HEK293 (cell line): ENCODE results near the gene SYN1.
A peak's percentile ranks its signal among the peaks of the same experiment; 100 is the strongest.

Experiments used
- GLI2 ChIP-seq: fragments of 450-650 bp; formaldehyde crosslinking; IDR thresholded peaks from 2 replicates; pipeline ENCODE4; 2017; ENCODE audit warnings: missing biosample characterization, missing genetic modification characterization, low read depth, borderline replicate concordance
- MYNN ChIP-seq: fragments of 450-650 bp; formaldehyde crosslinking; IDR thresholded peaks from 2 replicates; pipeline ENCODE4 v1.5.1; 2016; ENCODE audit warnings: missing biosample characterization, missing genetic modification characterization, borderline replicate concordance
- OSR2 ChIP-seq: fragments of 450-650 bp; formaldehyde crosslinking; IDR thresholded peaks from 2 replicates; pipeline ENCODE4 v1.5.1; 2016; ENCODE audit warnings: missing biosample characterization, missing genetic modification characterization
- REPIN1 ChIP-seq: fragments of 450-650 bp; formaldehyde crosslinking; IDR thresholded peaks from 2 replicates; pipeline ENCODE4 v1.5.1; 2017; ENCODE audit warnings: missing biosample characterization, missing genetic modification characterization, low read depth
- SCRT1 ChIP-seq: fragments of 450-650 bp; formaldehyde crosslinking; IDR thresholded peaks from 2 replicates; pipeline ENCODE4 v1.5.1; 2016; ENCODE audit warnings: missing biosample characterization, missing genetic modification characterization, borderline replicate concordance
- ZNF132 ChIP-seq: fragments of 450-650 bp; formaldehyde crosslinking; IDR thresholded peaks from 2 replicates; pipeline ENCODE4 v1.5.1; 2017; ENCODE audit warnings: missing biosample characterization, missing genetic modification characterization, borderline replicate concordance
- ZNF19 ChIP-seq: fragments of 450-650 bp; formaldehyde crosslinking; IDR thresholded peaks from 2 replicates; pipeline ENCODE4; 2016; ENCODE audit warnings: missing biosample characterization, missing genetic modification characterization, low read depth
- ZNF211 ChIP-seq: fragments of 450-650 bp; formaldehyde crosslinking; IDR thresholded peaks from 2 replicates; pipeline ENCODE4 v1.5.1; 2016; ENCODE audit warnings: low read depth, missing biosample characterization, missing genetic modification characterization
- ZNF221 ChIP-seq: fragments of 450-650 bp; formaldehyde crosslinking; IDR thresholded peaks from 2 replicates; pipeline ENCODE4 v1.5.1; 2017; ENCODE audit warnings: missing biosample characterization, missing genetic modification characterization, borderline replicate concordance
- ZNF23 ChIP-seq: fragments of 450-650 bp; formaldehyde crosslinking; IDR thresholded peaks from 2 replicates; pipeline ENCODE4 v1.5.1; 2016; ENCODE audit warnings: missing biosample characterization, missing genetic modification characterization, borderline replicate concordance
- ZNF266 ChIP-seq: fragments of 450-650 bp; formaldehyde crosslinking; IDR thresholded peaks from 2 replicates; pipeline ENCODE4 v1.5.1; 2016; ENCODE audit warnings: missing biosample characterization, missing genetic modification characterization, low read depth
- ZNF391 ChIP-seq: fragments of 450-650 bp; formaldehyde crosslinking; IDR thresholded peaks from 2 replicates; pipeline ENCODE4 v1.5.1; 2016; ENCODE audit warnings: low read depth, missing biosample characterization, missing genetic modification characterization, borderline replicate concordance
- ZNF404 ChIP-seq: fragments of 450-650 bp; formaldehyde crosslinking; IDR thresholded peaks from 2 replicates; pipeline ENCODE4 v1.5.1; 2017; ENCODE audit warnings: missing biosample characterization, missing genetic modification characterization
- ZNF433 ChIP-seq: fragments of 450-650 bp; formaldehyde crosslinking; IDR thresholded peaks from 2 replicates; pipeline ENCODE4 v1.5.1; 2016; ENCODE audit warnings: missing biosample characterization, missing genetic modification characterization, low read depth
- ZNF530 ChIP-seq: fragments of 450-650 bp; formaldehyde crosslinking; IDR thresholded peaks from 2 replicates; pipeline ENCODE4 v1.5.1; 2016; ENCODE audit warnings: low read depth, missing biosample characterization, missing genetic modification characterization
- ZNF548 ChIP-seq: fragments of 450-650 bp; formaldehyde crosslinking; IDR thresholded peaks from 2 replicates; pipeline ENCODE4 v1.5.1; 2016; ENCODE audit warnings: missing biosample characterization, missing genetic modification characterization
- ZNF560 ChIP-seq: fragments of 450-650 bp; formaldehyde crosslinking; IDR thresholded peaks from 2 replicates; pipeline ENCODE4 v1.5.1; 2017; ENCODE audit warnings: missing biosample characterization, missing genetic modification characterization, borderline replicate concordance
- ZNF571 ChIP-seq: fragments of 450-650 bp; formaldehyde crosslinking; IDR thresholded peaks from 2 replicates; pipeline ENCODE4 v1.5.0; 2017; ENCODE audit warnings: missing biosample characterization, missing genetic modification characterization
- ZNF629 ChIP-seq: fragments of 450-650 bp; formaldehyde crosslinking; IDR thresholded peaks from 2 replicates; pipeline ENCODE4 v1.5.1; 2017; ENCODE audit warnings: missing biosample characterization, missing genetic modification characterization
- ZNF658 ChIP-seq: fragments of 450-650 bp; formaldehyde crosslinking; IDR thresholded peaks from 2 replicates; pipeline ENCODE4; 2016; ENCODE audit warnings: missing biosample characterization, missing genetic modification characterization
- ZNF660 ChIP-seq: fragments of 450-650 bp; IDR thresholded peaks from 2 replicates; pipeline ENCODE4 v1.5.1; 2018; ENCODE audit warnings: missing biosample characterization, mild to moderate bottlenecking, missing genetic modification characterization
- ZNF777 ChIP-seq: fragments of 450-650 bp; formaldehyde crosslinking; IDR thresholded peaks from 2 replicates; pipeline ENCODE4 v1.5.1; 2017; ENCODE audit warnings: missing biosample characterization, missing genetic modification characterization, borderline replicate concordance
- ZNF837 ChIP-seq: fragments of 450-650 bp; formaldehyde crosslinking; IDR thresholded peaks from 2 replicates; pipeline ENCODE4 v1.5.1; 2016; ENCODE audit warnings: missing biosample characterization, missing genetic modification characterization
- TF ChIP-seq, protein P1 (sequence below): fragments of 450-650 bp; formaldehyde crosslinking; IDR thresholded peaks from 2 replicates; pipeline ENCODE4 v1.5.1; 2016; ENCODE audit warnings: missing biosample characterization, missing genetic modification characterization
- TF ChIP-seq, protein P2 (sequence below): fragments of 450-650 bp; formaldehyde crosslinking; optimal IDR thresholded peaks from 2 replicates; pipeline ENCODE3; 2016; ENCODE audit warnings: missing biosample characterization, mild to moderate bottlenecking, missing genetic modification characterization
- TF ChIP-seq, protein P3 (sequence below): fragments of 450-650 bp; formaldehyde crosslinking; IDR thresholded peaks from 2 replicates; pipeline ENCODE4 v1.5.1; 2016; ENCODE audit warnings: missing biosample characterization, missing genetic modification characterization
- TF ChIP-seq, protein P4 (sequence below): fragments of 450-650 bp; formaldehyde crosslinking; IDR thresholded peaks from 2 replicates; pipeline ENCODE4 v1.5.1; 2017; ENCODE audit warnings: missing biosample characterization, missing genetic modification characterization
- TF ChIP-seq, protein P5 (sequence below): fragments of 450-650 bp; formaldehyde crosslinking; IDR thresholded peaks from 2 replicates; pipeline ENCODE4 v1.5.1; 2017; ENCODE audit warnings: missing biosample characterization, mild to moderate bottlenecking, missing genetic modification characterization, moderate library complexity

The SYN1 gene

DNA sequence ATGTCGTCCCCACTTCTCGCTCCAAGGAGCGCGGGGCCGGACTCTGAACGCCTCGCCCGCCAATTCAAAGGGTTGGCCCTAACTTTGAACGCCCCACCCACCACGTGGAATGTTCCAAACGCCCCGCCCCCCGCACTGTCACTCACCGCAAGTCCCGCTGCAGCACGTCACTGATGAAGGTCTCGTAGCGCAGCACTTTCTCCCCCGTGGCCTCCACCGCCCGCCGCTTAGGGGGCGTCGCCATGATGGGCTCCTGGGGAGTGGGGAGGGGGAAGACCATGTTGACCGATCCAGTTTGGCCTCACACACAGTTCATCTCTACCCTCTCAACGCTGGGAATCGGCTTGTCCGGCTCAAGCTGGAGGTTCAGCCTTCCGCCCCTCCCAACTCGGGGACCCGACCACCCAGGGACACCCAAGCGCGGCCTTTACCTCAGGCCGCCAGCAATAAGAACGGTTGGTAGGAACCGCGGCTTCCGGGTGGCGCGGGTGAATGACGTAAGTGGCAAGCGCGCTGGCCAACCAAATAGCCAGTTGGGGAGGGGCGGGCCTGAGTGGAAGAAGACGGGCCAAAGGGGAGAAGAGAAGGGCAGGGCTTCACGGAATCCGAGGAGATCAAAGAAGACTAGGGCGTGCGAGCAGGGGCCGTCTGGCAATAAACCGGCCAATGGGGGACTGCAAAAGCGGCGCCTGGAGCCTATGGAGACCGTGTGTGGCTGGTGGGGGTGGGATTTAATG lies 39.2 kb upstream of the SYN1 start, which contains the start of gene UXT (continued):
- TF ChIP-seq ZNF23 (tag by site-specific recombination), result no peak
- no peak for TF ChIP-seq ZNF837 (tag by site-specific recombination)
- no peak for TF ChIP-seq ZNF132 (tag by site-specific recombination)
- no peak for TF ChIP-seq GLI2
- TF ChIP-seq ZNF211, result no peak
- TF ChIP-seq ZNF530 (tag by site-specific recombination), result no peak
- no peak for TF ChIP-seq ZNF777 (tag by site-specific recombination)
- no peak for TF ChIP-seq ZNF571
- TF ChIP-seq ZNF404, result no peak
- TF ChIP-seq, protein P1, sequence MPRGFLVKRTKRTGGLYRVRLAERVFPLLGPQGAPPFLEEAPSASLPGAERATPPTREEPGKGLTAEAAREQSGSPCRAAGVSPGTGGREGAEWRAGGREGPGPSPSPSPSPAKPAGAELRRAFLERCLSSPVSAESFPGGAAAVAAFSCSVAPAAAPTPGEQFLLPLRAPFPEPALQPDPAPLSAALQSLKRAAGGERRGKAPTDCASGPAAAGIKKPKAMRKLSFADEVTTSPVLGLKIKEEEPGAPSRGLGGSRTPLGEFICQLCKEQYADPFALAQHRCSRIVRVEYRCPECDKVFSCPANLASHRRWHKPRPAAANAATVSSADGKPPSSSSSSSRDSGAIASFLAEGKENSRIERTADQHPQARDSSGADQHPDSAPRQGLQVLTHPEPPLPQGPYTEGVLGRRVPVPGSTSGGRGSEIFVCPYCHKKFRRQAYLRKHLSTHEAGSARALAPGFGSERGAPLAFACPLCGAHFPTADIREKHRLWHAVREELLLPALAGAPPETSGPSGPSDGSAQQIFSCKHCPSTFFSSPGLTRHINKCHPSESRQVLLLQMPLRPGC (tag by site-specific recombination), result no peak; the same call in 1 of the 2 replicates
- no peak for TF ChIP-seq ZNF433 (tag by site-specific recombination)
- TF ChIP-seq ZNF629 (tag by site-specific recombination), result peak; percentile 90
- TF ChIP-seq, protein P2, sequence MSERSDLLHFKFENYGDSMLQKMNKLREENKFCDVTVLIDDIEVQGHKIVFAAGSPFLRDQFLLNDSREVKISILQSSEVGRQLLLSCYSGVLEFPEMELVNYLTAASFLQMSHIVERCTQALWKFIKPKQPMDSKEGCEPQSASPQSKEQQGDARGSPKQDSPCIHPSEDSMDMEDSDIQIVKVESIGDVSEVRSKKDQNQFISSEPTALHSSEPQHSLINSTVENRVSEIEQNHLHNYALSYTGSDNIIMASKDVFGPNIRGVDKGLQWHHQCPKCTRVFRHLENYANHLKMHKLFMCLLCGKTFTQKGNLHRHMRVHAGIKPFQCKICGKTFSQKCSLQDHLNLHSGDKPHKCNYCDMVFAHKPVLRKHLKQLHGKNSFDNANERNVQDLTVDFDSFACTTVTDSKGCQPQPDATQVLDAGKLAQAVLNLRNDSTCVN (tag by site-specific recombination), result peak; percentile 69
- no peak for TF ChIP-seq ZNF19 (tag by site-specific recombination)
- no peak for TF ChIP-seq ZNF266 (tag by site-specific recombination)
- TF ChIP-seq SCRT1 (tag by site-specific recombination), result no peak
- TF ChIP-seq OSR2 (tag by site-specific recombination), result peak; percentile 53
- TF ChIP-seq REPIN1 (tag by site-specific recombination), result no peak
- TF ChIP-seq ZNF548, result no peak
- no peak for TF ChIP-seq ZNF560 (tag by site-specific recombination)
- no peak for TF ChIP-seq ZNF221 (tag by site-specific recombination)
- TF ChIP-seq, protein P3, sequence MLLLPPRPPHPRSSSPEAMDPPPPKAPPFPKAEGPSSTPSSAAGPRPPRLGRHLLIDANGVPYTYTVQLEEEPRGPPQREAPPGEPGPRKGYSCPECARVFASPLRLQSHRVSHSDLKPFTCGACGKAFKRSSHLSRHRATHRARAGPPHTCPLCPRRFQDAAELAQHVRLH (tag by site-specific recombination), result no peak
- peak; percentile 27; the same call in 1 of the 2 replicates for TF ChIP-seq ZNF660 (tag by site-specific recombination)
- no peak for TF ChIP-seq ZNF658 (tag by site-specific recombination)
- TF ChIP-seq MYNN (tag by site-specific recombination), result no peak
- TF ChIP-seq, protein P4, sequence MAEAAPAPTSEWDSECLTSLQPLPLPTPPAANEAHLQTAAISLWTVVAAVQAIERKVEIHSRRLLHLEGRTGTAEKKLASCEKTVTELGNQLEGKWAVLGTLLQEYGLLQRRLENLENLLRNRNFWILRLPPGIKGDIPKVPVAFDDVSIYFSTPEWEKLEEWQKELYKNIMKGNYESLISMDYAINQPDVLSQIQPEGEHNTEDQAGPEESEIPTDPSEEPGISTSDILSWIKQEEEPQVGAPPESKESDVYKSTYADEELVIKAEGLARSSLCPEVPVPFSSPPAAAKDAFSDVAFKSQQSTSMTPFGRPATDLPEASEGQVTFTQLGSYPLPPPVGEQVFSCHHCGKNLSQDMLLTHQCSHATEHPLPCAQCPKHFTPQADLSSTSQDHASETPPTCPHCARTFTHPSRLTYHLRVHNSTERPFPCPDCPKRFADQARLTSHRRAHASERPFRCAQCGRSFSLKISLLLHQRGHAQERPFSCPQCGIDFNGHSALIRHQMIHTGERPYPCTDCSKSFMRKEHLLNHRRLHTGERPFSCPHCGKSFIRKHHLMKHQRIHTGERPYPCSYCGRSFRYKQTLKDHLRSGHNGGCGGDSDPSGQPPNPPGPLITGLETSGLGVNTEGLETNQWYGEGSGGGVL (tag by site-specific recombination), result peak; percentile 47; the same call in 1 of the 2 replicates
- TF ChIP-seq, protein P5, sequence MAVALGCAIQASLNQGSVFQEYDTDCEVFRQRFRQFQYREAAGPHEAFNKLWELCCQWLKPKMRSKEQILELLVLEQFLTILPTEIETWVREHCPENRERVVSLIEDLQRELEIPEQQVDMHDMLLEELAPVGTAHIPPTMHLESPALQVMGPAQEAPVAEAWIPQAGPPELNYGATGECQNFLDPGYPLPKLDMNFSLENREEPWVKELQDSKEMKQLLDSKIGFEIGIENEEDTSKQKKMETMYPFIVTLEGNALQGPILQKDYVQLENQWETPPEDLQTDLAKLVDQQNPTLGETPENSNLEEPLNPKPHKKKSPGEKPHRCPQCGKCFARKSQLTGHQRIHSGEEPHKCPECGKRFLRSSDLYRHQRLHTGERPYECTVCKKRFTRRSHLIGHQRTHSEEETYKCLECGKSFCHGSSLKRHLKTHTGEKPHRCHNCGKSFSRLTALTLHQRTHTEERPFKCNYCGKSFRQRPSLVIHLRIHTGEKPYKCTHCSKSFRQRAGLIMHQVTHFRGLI (tag by site-specific recombination), result peak; percentile 86
- TF ChIP-seq ZNF391, result peak; percentile 88
